K562 (cell line): ENCODE results near the gene SYNCRIP. TPM values are rescaled to one million over a fixed set of nuclear protein-coding genes. Genes with fewer than 3 reads are reported as not detected.

Experiments
- ATF2 ChIP-seq: sonication (generic); formaldehyde crosslinking; IDR thresholded peaks from 2 replicates; pipeline ENCODE4 v1.8.1; 2022; ENCODE audit warnings: missing genetic modification reagents
- CHD4 ChIP-seq: fragments of 200-600 bp; sonication (generic); IDR thresholded peaks from 3 replicates; pipeline ENCODE4 v1.6.1; 2012; ENCODE audit warnings: low read depth, mild to moderate bottlenecking, mixed read lengths, low read length, inconsistent platforms; ENCODE audit not compliant: insufficient read depth, insufficient replicate concordance, poor library complexity, severe bottlenecking
- CHD7 ChIP-seq: fragments of 200-600 bp; sonication (generic); IDR thresholded peaks from one replicate; pipeline ENCODE4 v1.6.1; 2012; ENCODE audit warnings: mild to moderate bottlenecking, low read depth, low read length, inconsistent platforms
- CUX1 ChIP-seq: fragments of 200-800 bp; sonication (Bioruptor generic); IDR thresholded peaks from 2 replicates; pipeline ENCODE4 v1.6.1; 2016; ENCODE audit warnings: missing genetic modification characterization, missing compliant biosample characterization
- DDX20 ChIP-seq: fragments of 450-650 bp; IDR thresholded peaks from 2 replicates; pipeline ENCODE4 v1.6.1; 2016; ENCODE audit warnings: missing genetic modification characterization, low read depth, mild to moderate bottlenecking, missing compliant biosample characterization, moderate library complexity
- SNIP1 ChIP-seq: fragments of 450-650 bp; IDR thresholded peaks from 2 replicates; pipeline ENCODE4 v1.7.1; 2017; ENCODE audit warnings: low read depth, mild to moderate bottlenecking
- U2AF1 ChIP-seq: fragments of 200-400 bp; formaldehyde crosslinking; optimal IDR thresholded peaks from 2 replicates; pipeline ENCODE3; 2017; ENCODE audit warnings: mild to moderate bottlenecking, low read depth, low read length, moderate library complexity
- ZFPM2 ChIP-seq: fragments of 250-450 bp; sonication (Bioruptor Pico); IDR thresholded peaks from 2 replicates; pipeline ENCODE4 v1.5.1; 2022; ENCODE audit warnings: mild to moderate bottlenecking
- polyA plus RNA-seq, 8 experiments: library from polyadenylated mRNA; depleted of rRNA in 4 of 8; stranded (reverse) in 5 of 8; unstranded in 3 of 8; fragments of >200 nt; fragmentation: Nextera tagmentation in 2 of 8; fragmentation: Illumina TruSeq in 1 of 8; extraction: Ambion mirVana in 2 of 8; extraction: Trizol in 1 of 8; gene quantifications; 2 replicates each; pipeline versions ENCODE4 v1.2.1 to v1.2.3, GENCODE V29; 2011 to 2014; ENCODE audit warnings: inconsistent platforms in 1 of 8, missing spikeins in 1 of 8
- total RNA-seq, 7 experiments: library from RNA; depleted of rRNA in 6 of 7; stranded (reverse); fragments of >200 nt in 6 of 7; fragmentation: Illumina TruSeq in 2 of 7; extraction: Trizol in 2 of 7; gene quantifications; 2 replicates each; pipeline versions ENCODE4 v1.2.1 to v1.2.3, GENCODE V29; 2011 to 2021; ENCODE audit warnings: low replicate concordance in 1 of 7

Gene SYNCRIP
- total and polyA plus RNA-seq, 9 of the 15 experiments (the other 6 are each of a cell fraction or from before 2014, with no cell fraction given), result 46.5 to 295 (median 140) TPM

GRCh38 chr6:85593438-85594196 is 49.1 kb downstream of the SYNCRIP start, which contains the start of gene SNX14 (continued):
- no peak for TF ChIP-seq CHD7
- no peak for TF ChIP-seq ZFPM2 (CRISPR knock-in tag)
- no peak for TF ChIP-seq U2AF1
- no peak for TF ChIP-seq SNIP1
- TF ChIP-seq CHD4, result no peak
- no peak for TF ChIP-seq DDX20 (tag)
- TF ChIP-seq CUX1, result no peak
- peak; percentile 47; the same call in 1 of the 2 replicates for TF ChIP-seq ATF2 (CRISPR knock-in tag)
